Neutrophil (primary cell): ENCODE data around the gene MGAT4A.
A peak's percentile ranks its signal among the peaks of the same experiment; 100 is the strongest.

ENCODE experiments used
- H3K27ac ChIP-seq: fragments of 200-600 bp; sonication (generic); 2 replicates; pipeline ENCODE4 v1.5.1; 2016; ENCODE audit warnings: mild to moderate bottlenecking, moderate library complexity
- H3K27me3 ChIP-seq: fragments of 200-600 bp; sonication (generic); 2 replicates; pipeline ENCODE4 v1.6.0; 2016; ENCODE audit warnings: mild to moderate bottlenecking
- H3K36me3 ChIP-seq: fragments of 200-600 bp; sonication (generic); 2 replicates; pipeline ENCODE4 v1.5.1; 2017
- H3K4me1 ChIP-seq, 2 experiments: fragments of 200-600 bp in 1 of 2; sonication (generic) in 1 of 2; 1 replicate in 1 of 2; 2 replicates in 1 of 2; pipeline versions ENCODE4 v1.5.1 to v1.6.1; 2013 to 2016; ENCODE audit warnings: low read depth in 1 of 2, low read length in 1 of 2, mild to moderate bottlenecking in 1 of 2, moderate library complexity in 1 of 2; ENCODE audit not compliant: control insufficient read depth in 1 of 2, insufficient read depth in 1 of 2
- H3K4me3 ChIP-seq, 2 experiments: fragments of 200-600 bp in 1 of 2; sonication (generic) in 1 of 2; 1 replicate in 1 of 2; 2 replicates in 1 of 2; pipeline ENCODE4 v1.5.1; 2013 to 2016; ENCODE audit warnings: low read depth in 1 of 2, low read length in 1 of 2, mild to moderate bottlenecking in 1 of 2, moderate library complexity in 1 of 2
- H3K9me3 ChIP-seq: fragments of 200-600 bp; sonication (generic); 2 replicates; pipeline ENCODE4 v1.5.1; 2016
- CTCF ChIP-seq: fragments of 200-600 bp; sonication (generic); IDR thresholded peaks from 2 replicates; pipeline ENCODE4 v1.5.1; 2016; ENCODE audit warnings: antibody characterized with exemption

Gene MGAT4A

GRCh38 chr2:98776136-98776535 lies 45.2 kb upstream of the MGAT4A start:
- Histone ChIP-seq H3K27ac (no peak overlapping the region), H3K4me1 (peaks cover 17 to 20% of the 10 kb centered on the region in 2 experiments)

GRCh38 chr2:98775146-98775986 lies 44.4 kb upstream of the MGAT4A start:
- Histone ChIP-seq H3K4me3 (no peak overlapping the region), H3K27ac (no peak overlapping the region), H3K4me1 (peaks cover 17 to 23% of the 10 kb centered on the region in 2 experiments), H3K27me3 (no peaks in the 10 kb centered on the region), H3K9me3 (no peaks in the 10 kb centered on the region), H3K36me3 (no peaks in the 10 kb centered on the region)
- TF ChIP-seq CTCF, result no peak

More at GRCh38 chr2:98776136-98776535, 45.2 kb upstream of the MGAT4A start:
- H3K27me3 ChIP-seq, result no peaks in the 10 kb centered on the region
- no peaks in the 10 kb centered on the region for H3K9me3 ChIP-seq
- no peak for TF ChIP-seq CTCF
- H3K4me3 ChIP-seq, result no peak overlapping the region
- H3K36me3 ChIP-seq, result no peaks in the 10 kb centered on the region

GRCh38 chr2:98773907-98774306 lies 43.0 kb upstream of the MGAT4A start:
- Histone ChIP-seq H3K4me1 (peaks cover 28 to 29% of the 10 kb centered on the region in 2 experiments), H3K36me3 (no peaks in the 10 kb centered on the region), H3K27me3 (no peaks in the 10 kb centered on the region), H3K9me3 (no peaks in the 10 kb centered on the region), H3K27ac (no peak overlapping the region), H3K4me3 (no peak overlapping the region)
- TF ChIP-seq CTCF, result no peak

- Histone ChIP-seq H3K4me3 (no peak overlapping the region), H3K4me1 (peaks cover 29 to 33% of the 10 kb centered on the region in 2 experiments), H3K27me3 (no peaks in the 10 kb centered on the region), H3K27ac (peak overlapping the region; percentile 77), H3K36me3 (no peaks in the 10 kb centered on the region), H3K9me3 (no peaks in the 10 kb centered on the region)
- TF ChIP-seq CTCF, result no peak
These were observed 42.2 kb upstream of the MGAT4A start for GRCh38 chr2:98773169-98773568.

- TF ChIP-seq CTCF, result no peak
- Histone ChIP-seq H3K4me3 (peak overlapping the region in 1 of 2 experiments; percentile 41), H3K27me3 (no peaks in the 10 kb centered on the region), H3K4me1 (peaks cover 29 to 33% of the 10 kb centered on the region in 2 experiments), H3K36me3 (no peaks in the 10 kb centered on the region), H3K9me3 (no peaks in the 10 kb centered on the region), H3K27ac (peak overlapping the region; percentile 77)
These were observed 41.6 kb upstream of the MGAT4A start for GRCh38 chr2:98772536-98772935.
